Measurements from ENCODE around the gene PDCD1. TPM values are rescaled to one million over a fixed set of nuclear protein-coding genes. Genes with fewer than 3 reads are reported as not detected.
A peak's percentile ranks its signal among the peaks of the same experiment; 100 is the strongest.

PDCD1 gene
- total and polyA plus RNA-seq, 10 of the 15 experiments (the other 5 are each of a cell fraction or from before 2014, with no cell fraction given): 0.62 to 6.4 (median 2.9) TPM; not detected in 2

DNA sequence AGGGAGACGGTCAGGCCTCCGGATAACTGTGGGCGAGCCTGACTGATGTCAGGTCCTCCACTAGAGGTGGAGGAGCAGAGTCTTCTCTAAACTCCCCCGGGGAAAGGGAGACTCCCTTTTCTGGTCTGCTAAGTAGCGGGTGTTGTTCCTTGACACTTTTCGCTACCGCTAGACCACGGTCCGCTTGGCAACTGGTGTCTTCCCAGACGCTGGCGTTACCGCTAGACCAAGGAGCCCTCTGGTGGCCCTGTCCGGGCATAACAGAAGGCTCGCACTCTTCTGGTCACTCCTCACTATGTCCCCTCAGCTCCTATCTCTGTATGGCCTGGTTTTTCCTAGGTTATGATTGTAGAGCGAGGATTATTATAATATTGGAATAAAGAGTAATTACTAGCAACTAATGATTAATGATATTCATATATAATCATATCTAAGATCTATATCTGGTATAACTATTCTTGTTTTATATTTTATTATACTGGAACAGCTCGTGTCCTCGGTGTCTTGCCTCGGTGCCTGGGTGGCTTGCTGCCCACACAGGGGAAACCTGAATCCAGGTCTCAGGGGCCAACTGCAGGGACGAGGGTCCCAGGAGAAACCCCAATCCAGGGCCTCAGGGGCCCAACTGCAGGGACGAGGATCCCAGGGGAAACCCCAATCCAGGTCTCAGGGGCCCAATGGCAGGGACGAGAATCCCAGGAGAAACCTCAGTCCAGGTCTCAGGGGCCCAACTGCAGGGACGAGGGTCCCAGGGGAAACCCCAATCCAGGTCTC, 17.2 kb upstream of the PDCD1 start (continued):
- peak; percentile 41 for TF ChIP-seq SKIL (IDR thresholded peaks at IDR 0.05; ENCODE audit: low read depth, poor library complexity, severe bottlenecking)
- peak; percentile 38; the same call in 1 of the 2 replicates for TF ChIP-seq RAD21 (IDR thresholded peaks at IDR 0.05; ENCODE audit: insufficient read depth, low read depth, low read length)
- TF ChIP-seq, protein P1, sequence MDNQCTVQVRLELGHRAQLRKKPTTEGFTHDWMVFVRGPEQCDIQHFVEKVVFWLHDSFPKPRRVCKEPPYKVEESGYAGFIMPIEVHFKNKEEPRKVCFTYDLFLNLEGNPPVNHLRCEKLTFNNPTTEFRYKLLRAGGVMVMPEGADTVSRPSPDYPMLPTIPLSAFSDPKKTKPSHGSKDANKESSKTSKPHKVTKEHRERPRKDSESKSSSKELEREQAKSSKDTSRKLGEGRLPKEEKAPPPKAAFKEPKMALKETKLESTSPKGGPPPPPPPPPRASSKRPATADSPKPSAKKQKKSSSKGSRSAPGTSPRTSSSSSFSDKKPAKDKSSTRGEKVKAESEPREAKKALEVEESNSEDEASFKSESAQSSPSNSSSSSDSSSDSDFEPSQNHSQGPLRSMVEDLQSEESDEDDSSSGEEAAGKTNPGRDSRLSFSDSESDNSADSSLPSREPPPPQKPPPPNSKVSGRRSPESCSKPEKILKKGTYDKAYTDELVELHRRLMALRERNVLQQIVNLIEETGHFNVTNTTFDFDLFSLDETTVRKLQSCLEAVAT (IDR thresholded peaks at IDR 0.05): 0 out of 2 replicates have a peak, but pooled peaks have one; percentile 38

DNA sequence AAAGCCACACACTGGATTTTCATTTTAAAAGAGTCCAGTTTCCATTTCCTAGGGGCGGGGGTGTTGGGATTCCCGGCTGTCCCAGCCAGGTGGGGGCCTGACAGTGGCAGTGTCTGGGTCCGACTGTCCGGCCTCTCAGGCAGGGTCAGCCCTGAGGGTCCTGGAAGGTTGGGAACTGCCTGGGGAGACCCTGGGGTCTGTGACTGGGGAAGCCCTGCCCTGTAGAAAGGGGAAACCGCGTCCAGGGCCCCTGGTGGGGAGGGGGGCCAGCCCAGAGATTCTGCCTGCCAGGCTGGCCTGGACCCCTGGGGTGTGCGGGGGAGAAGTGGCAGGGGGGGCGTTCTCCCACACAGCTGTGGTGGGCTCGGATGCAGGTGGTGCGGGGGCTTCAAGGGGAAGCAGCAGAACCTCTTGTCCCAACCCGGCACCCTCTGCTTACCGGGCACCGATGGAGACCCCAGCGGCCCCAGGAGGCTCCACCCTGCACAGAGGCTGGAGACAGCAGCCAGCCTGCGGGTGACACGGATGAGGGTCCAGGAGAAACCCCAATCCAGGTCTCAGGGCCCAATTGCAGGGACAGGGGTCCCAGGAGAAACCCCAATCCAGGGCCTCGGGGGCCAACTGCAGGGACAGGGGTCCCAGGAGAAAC, 15.7 kb upstream of the PDCD1 start:
- intact Hi-C loops (cut with micrococcal nuclease; ENCODE audit: unreplicated experiment) (no loop called here), in situ Hi-C loops (cut with MboI) (loop anchor here (10.0 kb wide), 1 partner anchor 360 kb away; no protein-coding TSS in a partner anchor)
- SMC1A ChIA-PET (ENCODE audit: uncharacterized antibody, unreplicated experiment): no interaction called here
- Histone ChIP-seq H3K4me3 (no peak overlapping the region), H4K20me1 (ENCODE audit: control insufficient read depth, insufficient read depth) (no peaks in the 10 kb centered on the region), H2AFZ (ENCODE audit: control insufficient read depth, low read depth, low read length) (no peak overlapping the region), H3K9me3 (replicated peaks; ENCODE audit: control insufficient read depth, insufficient read depth, low read length) (no peaks in the 10 kb centered on the region; the same call in 1 of the 3 replicates), H3K4me2 (ENCODE audit: control insufficient read depth, insufficient read depth) (no peak overlapping the region), H3K79me2 (ENCODE audit: control insufficient read depth, insufficient read depth, low read length) (no peaks in the 10 kb centered on the region), H3K36me3 (ENCODE audit: control insufficient read depth in 2 of 2, insufficient read depth in 2 of 2, low read length in 1 of 2) (no peaks in the 10 kb centered on the region), H3K9ac (ENCODE audit: control insufficient read depth, insufficient read depth, low read length) (no peak overlapping the region), H3K27me3 (replicated peaks in 1 of 2; ENCODE audit: control insufficient read depth in 2 of 2, insufficient read depth in 2 of 2, low read length in 1 of 2) (no peaks in the 10 kb centered on the region), H3K4me1 (ENCODE audit: control insufficient read depth, insufficient read depth, low read length) (no peaks in the 10 kb centered on the region), H3K27ac (ENCODE audit: control insufficient read depth, insufficient read depth) (no peak overlapping the region)
- RAD21 ChIA-PET (ENCODE audit: unreplicated experiment): no interaction called here
- ATAC-seq (no peak), DNase-seq (ENCODE audit: low read depth, low spot score) (no peak), FAIRE-seq (no peak)
- POLR2A ChIA-PET: no interaction called here
- WGBS (ENCODE audit: insufficient coverage, insufficient replicate concordance, low lambda C conversion rate, missing lambda C conversion rate): 94% methylated on average over 15 of the region's 17 CpGs
- CTCF ChIA-PET: no interaction called here
- BruUV-seq (replicated peaks): no TSS peak
- TF ChIP-seq, protein P2, sequence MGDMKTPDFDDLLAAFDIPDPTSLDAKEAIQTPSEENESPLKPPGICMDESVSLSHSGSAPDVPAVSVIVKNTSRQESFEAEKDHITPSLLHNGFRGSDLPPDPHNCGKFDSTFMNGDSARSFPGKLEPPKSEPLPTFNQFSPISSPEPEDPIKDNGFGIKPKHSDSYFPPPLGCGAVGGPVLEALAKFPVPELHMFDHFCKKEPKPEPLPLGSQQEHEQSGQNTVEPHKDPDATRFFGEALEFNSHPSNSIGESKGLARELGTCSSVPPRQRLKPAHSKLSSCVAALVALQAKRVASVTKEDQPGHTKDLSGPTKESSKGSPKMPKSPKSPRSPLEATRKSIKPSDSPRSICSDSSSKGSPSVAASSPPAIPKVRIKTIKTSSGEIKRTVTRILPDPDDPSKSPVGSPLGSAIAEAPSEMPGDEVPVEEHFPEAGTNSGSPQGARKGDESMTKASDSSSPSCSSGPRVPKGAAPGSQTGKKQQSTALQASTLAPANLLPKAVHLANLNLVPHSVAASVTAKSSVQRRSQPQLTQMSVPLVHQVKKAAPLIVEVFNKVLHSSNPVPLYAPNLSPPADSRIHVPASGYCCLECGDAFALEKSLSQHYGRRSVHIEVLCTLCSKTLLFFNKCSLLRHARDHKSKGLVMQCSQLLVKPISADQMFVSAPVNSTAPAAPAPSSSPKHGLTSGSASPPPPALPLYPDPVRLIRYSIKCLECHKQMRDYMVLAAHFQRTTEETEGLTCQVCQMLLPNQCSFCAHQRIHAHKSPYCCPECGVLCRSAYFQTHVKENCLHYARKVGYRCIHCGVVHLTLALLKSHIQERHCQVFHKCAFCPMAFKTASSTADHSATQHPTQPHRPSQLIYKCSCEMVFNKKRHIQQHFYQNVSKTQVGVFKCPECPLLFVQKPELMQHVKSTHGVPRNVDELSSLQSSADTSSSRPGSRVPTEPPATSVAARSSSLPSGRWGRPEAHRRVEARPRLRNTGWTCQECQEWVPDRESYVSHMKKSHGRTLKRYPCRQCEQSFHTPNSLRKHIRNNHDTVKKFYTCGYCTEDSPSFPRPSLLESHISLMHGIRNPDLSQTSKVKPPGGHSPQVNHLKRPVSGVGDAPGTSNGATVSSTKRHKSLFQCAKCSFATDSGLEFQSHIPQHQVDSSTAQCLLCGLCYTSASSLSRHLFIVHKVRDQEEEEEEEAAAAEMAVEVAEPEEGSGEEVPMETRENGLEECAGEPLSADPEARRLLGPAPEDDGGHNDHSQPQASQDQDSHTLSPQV (IDR thresholded peaks at IDR 0.05): no peak
- TF ChIP-seq RCOR1 (conservative IDR thresholded peaks at IDR 0.05; ENCODE audit: low read depth, low read length): no peak
- no peak for TF ChIP-seq IRF4 (IDR thresholded peaks at IDR 0.05; ENCODE audit: low read depth, low read length)
- no peak for TF ChIP-seq SKIL (IDR thresholded peaks at IDR 0.05; ENCODE audit: low read depth, poor library complexity, severe bottlenecking)
- TF ChIP-seq ZNF622 (IDR thresholded peaks at IDR 0.05): no peak
